Measurements from ENCODE around the gene FYB1.

Gene FYB1

GRCh38 chr5:39121315-39121714, 98.0 kb downstream of the FYB1 start:
- DNase-seq (ENCODE audit: low read depth): no peak

GRCh38 chr5:39120052-39120420, 99.3 kb downstream of the FYB1 start:
- DNase-seq (ENCODE audit: low read depth): no peak

DNA sequence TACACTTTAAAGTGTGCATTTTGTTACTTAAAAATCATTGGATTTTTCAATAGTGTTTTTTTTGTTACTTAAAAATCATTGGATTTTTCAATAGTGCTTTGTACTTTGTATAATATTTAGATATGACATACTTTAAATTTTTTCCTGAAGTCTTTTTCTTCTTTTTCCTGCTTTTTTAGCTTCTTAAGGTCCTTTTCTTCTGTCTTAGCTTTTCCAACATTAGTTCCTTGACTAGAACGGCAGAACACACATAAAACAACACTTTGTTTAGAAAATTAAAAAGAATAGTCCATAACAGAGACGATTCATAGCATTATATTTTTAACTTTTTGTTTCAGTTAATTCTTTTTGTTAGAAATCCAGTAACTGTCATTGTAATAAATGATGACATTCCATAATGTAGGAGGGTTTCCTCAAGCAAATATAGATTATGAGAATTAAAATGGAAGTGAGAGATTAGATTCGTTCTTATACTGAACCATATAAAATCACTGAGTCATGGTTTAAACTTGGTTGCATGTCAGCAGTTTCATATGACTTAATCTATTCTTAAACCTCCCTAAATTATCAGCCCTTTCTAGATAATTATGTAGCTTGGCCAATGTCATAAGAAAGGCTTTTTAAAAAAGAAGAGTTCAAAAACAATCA, 99.8 kb downstream of the FYB1 start:
- DNase-seq (ENCODE audit: low read depth): no peak

DNA sequence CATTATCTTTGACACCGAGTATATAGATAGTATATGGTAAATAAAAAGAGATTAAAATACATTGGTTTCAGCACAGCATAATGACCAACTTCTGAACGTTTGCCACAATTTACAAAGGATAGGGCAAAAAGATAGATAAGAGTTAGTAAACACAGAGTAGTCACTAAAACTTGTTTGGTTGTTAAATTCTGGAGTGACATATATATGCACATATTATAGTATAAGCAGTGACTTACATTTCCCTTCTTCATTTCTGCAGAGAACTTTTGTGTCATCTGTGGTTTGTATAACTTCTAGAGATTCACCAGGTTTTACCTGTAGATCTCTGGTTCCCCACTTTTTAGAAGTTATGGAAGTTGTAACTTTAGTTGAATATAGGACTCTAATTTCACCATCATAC, 100.7 kb downstream of the FYB1 start:
- DNase-seq (ENCODE audit: low read depth): no peak

- DNase-seq (ENCODE audit: low read depth): no peak
These were observed 102.0 kb downstream of the FYB1 start for GRCh38 chr5:39117401-39117800.

DNA sequence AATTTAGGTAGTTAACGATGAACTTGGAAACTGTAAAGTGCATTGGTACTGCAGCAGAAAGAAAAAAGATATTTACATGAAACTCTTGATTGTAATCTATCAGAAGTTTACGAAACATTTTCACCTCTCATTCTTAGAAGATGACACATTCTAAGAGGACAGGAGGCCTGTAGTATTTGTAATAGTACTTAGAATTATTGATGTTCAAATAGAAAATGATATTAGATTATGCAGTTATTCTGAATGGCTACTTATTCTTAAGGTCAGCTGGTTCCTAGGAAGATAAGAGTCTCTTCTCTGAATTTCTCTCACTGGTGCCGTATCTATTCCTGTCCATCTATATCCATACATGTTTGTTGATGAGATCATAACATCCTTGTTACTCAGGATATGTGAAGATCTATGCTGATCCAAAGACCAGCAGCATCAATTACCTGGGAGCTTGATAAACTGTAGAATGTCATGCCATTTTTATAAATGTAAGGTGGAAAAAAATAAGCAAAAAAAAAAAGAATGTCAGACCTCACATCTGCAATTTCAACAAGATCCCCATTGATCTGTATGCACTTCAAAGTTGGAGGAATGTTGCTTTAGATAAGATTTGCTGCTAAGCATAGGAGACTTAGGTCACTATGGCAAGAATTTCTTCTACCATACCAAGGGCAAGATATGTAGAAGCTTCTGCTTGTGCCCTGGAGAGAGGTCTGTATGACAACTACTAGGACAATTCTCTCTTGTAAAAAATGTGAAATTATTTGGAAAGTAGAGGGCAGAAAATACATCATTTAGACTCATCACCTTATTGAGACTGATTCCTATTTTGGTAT, 102.8 kb downstream of the FYB1 start:
- DNase-seq (ENCODE audit: low read depth): no peak

DNA sequence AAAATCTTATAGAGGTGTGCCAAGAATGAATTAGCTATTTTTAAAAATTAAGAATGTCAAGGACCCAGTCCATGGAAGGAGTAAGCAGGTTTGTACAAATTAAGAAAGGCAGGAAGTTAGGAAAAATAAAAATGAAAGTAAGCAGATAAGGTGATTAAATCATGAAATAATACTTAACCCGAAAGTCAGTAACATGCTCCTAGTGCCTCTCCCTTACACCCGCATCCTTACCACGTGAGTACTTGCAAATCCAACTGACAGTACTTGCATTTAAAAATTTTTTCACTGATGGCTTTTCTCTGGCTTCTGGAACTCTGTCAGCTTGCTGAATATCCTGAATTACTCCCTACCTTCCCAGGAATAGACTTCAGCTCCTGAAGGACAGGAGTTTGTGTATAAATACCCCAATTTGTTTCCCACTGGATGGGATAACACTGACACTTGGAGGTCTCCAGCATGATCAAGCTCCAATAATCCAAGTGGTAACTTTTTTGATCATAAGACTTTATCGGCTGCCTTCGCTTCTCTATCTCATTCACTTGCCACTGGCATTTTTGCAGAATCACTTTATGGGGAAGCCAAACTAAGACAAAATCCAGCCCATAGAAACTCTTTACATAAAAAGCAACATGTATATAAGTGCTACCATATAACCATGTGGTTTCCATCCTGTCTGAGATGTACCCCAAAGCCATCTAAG, 103.6 kb downstream of the FYB1 start:
- DNase-seq (ENCODE audit: low read depth): no peak

GRCh38 chr5:39114155-39114554, 105.2 kb downstream of the FYB1 start:
- no peak for DNase-seq (ENCODE audit: low read depth)

DNA sequence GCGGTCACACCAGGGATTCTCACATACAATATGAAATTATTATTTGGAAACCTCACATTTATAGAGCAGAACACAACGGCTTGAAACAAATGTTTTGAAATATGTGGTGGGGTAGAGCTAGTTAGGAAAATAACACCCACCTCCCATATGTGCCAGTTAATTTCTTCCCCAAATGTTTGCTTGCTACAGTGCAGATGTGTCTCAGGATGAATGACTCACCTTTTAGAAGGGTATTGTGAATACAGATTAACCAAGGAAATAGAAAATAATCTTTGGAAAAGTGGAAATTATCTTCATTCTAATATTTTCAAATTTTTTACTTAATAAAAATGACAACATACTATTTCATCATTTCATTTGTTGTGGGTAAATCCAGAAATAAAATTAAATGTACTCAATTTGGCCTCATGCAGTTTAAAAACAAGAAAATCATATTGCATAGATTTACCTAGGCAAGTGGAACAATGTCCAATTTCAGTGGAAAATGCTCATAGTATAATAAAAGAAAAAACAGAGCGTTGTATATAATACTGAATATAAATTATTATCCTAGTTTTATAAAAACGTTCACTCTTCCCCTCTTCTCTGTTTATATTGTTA, 105.9 kb downstream of the FYB1 start:
- no peak for DNase-seq (ENCODE audit: low read depth)

GRCh38 chr5:39109606-39110005, 109.8 kb downstream of the FYB1 start:
- no peak for DNase-seq (ENCODE audit: low read depth)

GRCh38 chr5:39108987-39109386, 110.4 kb downstream of the FYB1 start:
- DNase-seq (ENCODE audit: low read depth): no peak

GRCh38 chr5:39107350-39107749, 112.0 kb downstream of the FYB1 start:
- no peak for DNase-seq (ENCODE audit: low read depth)

GRCh38 chr5:39106322-39106721, 113.0 kb downstream of the FYB1 start:
- no peak for DNase-seq (ENCODE audit: low read depth)

DNA sequence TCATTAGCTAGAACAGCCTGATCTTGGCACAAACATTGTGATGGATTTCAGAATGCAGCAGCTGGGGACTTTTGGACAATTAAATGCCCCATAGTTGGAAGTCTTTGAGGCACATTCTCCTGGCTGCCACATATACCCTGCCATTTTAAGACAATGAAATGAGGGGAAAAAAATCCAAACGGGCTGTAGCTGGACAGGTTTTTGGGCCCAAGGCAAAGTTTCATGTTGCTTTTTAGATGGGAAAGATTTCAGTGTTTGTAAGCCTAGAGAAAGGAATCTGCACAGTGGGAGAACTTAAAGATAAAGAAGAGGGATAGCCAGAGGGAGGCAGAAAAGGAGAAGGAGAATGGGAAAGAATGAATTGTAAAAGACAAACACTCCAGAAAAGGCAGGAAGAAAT, 115.1 kb downstream of the FYB1 start:
- no peak for DNase-seq (ENCODE audit: low read depth)

DNA sequence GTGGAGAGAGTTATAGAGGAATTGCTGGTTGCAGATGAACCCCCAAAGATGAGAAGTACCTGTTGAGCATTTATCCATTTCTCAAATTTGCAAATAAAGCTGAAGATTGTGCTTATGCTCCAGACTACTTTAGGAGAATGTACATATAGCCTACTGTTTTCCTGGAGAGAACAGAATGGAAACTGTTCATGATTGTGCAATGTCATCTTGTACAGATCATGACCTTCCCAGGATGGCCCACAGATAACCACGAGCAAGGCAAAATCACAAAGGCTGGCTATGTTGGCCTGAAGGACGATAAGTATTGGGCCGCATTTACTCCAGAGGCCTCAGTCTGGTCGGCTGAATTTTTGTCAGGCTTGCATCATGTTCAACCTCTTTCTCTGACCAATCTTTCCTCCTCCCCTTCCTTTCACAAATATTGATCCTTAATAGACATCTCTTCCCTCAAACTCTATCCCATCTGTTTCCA, 116.6 kb downstream of the FYB1 start:
- no peak for DNase-seq (ENCODE audit: low read depth)

DNA sequence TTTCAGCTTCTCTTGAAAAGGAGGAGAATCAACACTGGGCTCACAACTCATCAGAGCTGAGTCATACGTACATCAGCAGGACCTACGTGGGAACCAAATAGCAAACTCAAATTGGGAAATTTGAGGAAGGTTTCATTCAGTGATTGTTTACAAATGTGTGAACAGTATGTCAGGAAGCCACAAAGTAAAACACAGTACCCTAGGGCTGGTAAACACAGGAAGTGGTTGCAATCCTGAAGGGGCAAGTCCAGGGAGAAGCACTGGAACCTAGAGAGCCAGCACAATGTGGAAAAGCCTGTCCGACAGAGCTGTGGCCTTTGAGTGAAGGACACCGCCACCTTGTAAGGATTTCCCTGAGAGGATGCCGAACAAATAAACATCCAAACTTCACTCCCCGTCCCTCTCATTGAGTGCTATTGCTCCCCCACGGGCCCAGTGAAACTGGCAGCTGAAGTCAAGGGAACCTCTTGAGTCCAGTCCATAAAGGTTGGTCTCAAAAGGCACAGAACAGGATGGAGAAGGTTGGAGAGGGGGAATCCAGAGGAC, 118.4 kb downstream of the FYB1 start:
- no peak for DNase-seq (ENCODE audit: low read depth)

DNA sequence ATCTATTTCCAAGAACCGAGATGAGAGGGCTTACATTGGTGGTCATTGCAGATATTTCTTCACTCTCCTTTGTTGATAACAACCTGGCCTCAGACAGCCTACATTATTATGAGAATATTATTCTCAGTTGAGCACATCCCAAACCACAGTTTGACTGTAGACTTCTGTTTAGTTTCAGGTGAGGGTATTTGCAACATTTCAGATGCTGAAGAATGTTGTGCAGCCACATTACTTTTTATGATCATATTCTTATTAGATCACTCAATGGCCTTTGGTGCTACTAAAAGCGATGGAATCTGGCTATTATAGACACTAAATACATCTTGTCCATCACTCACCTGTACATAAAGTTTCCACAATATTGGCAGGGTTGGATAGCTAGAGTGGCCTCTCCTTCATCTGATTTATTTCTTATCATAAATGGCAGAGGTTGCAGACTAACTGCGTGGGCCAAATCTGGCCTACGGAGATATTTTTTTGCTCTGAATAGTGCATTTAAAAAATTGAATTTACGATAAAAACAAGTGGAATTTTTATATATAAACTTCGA, 119.0 kb downstream of the FYB1 start:
- no peak for DNase-seq (ENCODE audit: low read depth)

DNA sequence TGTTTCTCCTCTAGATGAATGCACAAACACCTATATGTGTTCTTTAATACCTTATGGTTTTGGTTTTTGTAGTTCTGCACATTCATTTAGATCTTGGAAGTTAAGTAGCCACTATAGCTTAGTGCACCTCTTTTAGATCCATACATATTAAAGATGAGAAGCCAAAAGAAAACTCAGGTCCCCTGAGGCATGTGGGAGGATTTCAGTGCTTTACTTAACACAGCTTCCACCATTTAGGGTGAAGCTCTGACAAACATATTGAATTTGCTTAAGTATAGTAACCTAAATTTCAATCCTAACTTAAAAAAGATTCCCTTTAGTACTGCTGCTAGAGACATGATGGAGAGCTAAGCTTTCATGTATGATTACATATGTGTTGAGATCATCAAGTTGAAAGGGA, 119.5 kb downstream of the FYB1 start:
- DNase-seq (ENCODE audit: low read depth): no peak

- no peak for DNase-seq (ENCODE audit: low read depth)
These were observed 126.0 kb downstream of the FYB1 start for GRCh38 chr5:39093352-39093751.

DNA sequence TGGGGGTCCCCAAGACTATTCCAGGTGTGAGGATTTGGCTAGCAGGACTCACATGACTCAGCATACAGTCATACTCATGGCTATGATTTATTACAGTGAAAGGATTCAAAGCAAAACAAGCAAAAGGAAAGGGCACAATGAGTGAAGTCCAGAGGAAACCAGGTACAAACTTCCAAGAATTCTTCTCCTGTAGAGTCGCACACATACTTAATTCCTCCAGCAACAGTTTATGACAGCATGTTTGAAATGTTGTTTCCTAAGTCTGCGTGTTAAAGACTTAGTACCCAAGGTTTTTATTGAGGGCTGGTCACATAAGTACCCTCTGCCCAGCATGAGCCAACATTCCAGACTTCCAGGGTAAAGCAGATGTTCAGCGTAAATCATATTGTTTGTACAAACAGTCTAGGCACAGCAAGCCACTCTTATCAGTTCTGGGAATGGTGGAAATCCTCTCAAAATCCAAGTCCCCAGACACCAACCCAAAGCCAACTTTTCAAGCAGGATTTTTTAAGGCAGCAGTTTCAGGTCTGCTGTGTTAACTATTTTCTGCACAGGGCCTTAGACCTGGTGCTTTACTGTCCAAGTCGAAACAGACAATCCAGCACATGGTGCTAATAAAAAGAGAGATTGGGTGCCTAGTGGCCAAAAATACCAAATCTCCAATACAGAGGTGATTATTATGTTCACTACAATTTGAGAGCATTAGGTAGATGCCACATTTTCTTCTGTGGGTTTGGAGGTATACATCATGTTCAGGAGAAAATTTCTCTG, 126.6 kb downstream of the FYB1 start:
- no peak for DNase-seq (ENCODE audit: low read depth)

- no peak for DNase-seq (ENCODE audit: low read depth)
These were observed 127.3 kb downstream of the FYB1 start for GRCh38 chr5:39091940-39092580.
